Retinal pigment epithelial cell (primary cell): ENCODE measurements around the gene RIPOR2.

ENCODE experiments used
- DNase-seq: peaks from one replicate; pipeline ENCODE4 v3.0.0-alpha.2; 2010; ENCODE audit warnings: low read depth
- H3K4me3 ChIP-seq: 2 replicates; pipeline ENCODE4 v1.5.1; 2011; ENCODE audit warnings: mild to moderate bottlenecking, low read length, control low read depth, moderate library complexity
- CTCF ChIP-seq: conservative IDR thresholded peaks from 2 replicates; pipeline ENCODE4 v1.5.1; 2011; ENCODE audit warnings: low read depth, low read length, control low read depth, inconsistent platforms

RIPOR2 gene

GRCh38 chr6:24910331-24910960, 25.3 kb downstream of the RIPOR2 start:
- TF ChIP-seq CTCF, result peak; percentile 36
- no peak for DNase-seq
- H3K4me3 ChIP-seq, result peak overlapping the region; percentile 51

GRCh38 chr6:24909241-24910216, 26.2 kb downstream of the RIPOR2 start:
- no peak for TF ChIP-seq CTCF
- H3K4me3 ChIP-seq, result no peak overlapping the region
- no peak for DNase-seq

GRCh38 chr6:24908650-24909035, 27.1 kb downstream of the RIPOR2 start:
- TF ChIP-seq CTCF, result no peak
- DNase-seq, result no peak
- no peak overlapping the region for H3K4me3 ChIP-seq

- no peak for TF ChIP-seq CTCF
- H3K4me3 ChIP-seq, result no peak overlapping the region
- no peak for DNase-seq
Observed at GRCh38 chr6:24907919-24908649, 27.7 kb downstream of the RIPOR2 start.

- no peak overlapping the region for H3K4me3 ChIP-seq
- DNase-seq, result no peak
- no peak for TF ChIP-seq CTCF
Observed at GRCh38 chr6:24906314-24906713, 29.4 kb downstream of the RIPOR2 start.

GRCh38 chr6:24905483-24905882, 30.3 kb downstream of the RIPOR2 start:
- no peak for TF ChIP-seq CTCF
- DNase-seq, result no peak
- H3K4me3 ChIP-seq, result no peak overlapping the region
